Breast epithelium (tissue), 3 donors: ENCODE results near the gene SERPINA5.

ENCODE experiments used
- CTCF ChIP-seq, 3 donors: fragments of 450-650 bp; IDR thresholded peaks; one replicate each; pipeline ENCODE4 v1.5.1; 2016 to 2017; ENCODE audit warnings: antibody characterized with exemption in 3 of 3, mild to moderate bottlenecking in 3 of 3, moderate library complexity in 3 of 3
- POLR2A ChIP-seq: fragments of 450-650 bp; IDR thresholded peaks from one replicate; pipeline ENCODE4 v1.6.1; 2016; ENCODE audit warnings: antibody characterized with exemption, mild to moderate bottlenecking, moderate library complexity
- POLR2AphosphoS5 ChIP-seq, 3 donors: sonication (generic); formaldehyde crosslinking; IDR thresholded peaks; one replicate each; pipeline ENCODE4 v1.6.1; 2017; ENCODE audit warnings: antibody characterized with exemption in 3 of 3

GRCh38 chr14:94548999-94549985, 31.9 kb upstream of the SERPINA5 start:
- TF ChIP-seq POLR2A (no peak), POLR2AphosphoS5 (IDR thresholded peaks at IDR 0.05) (no peak), CTCF (IDR thresholded peaks at IDR 0.05) (peak; percentile 79 to 81 (median 80))
